ENCODE data around the gene FBXO9.

Gene FBXO9

DNA sequence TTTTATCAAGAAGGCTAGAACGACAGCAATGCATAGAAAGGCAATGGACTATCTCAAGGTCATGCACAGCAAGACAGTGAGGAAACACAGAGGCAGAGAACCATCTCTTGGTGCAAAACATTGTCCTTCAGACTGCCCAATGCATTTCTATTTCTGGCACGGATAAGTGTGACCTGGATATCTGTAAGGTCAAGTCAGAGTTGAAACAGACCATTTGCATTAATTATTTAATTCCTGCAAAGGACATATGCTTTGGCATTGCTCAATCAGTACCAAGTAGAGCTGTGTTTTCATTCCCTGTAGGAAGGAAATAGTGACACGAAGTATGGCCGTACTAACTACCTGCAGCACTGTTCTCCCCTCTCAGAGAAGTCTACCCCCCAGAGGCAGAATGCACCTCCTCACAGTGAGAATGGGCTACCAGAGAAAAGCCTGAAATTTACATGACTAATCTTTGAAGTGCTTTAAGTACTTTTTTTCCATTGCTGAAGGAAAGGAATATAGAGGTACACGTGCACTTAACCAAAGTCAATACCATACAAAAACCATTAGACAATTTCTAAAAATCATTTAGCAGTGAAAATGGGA, 38.0 kb upstream of the FBXO9 start:
- TF ChIP-seq, protein P1, sequence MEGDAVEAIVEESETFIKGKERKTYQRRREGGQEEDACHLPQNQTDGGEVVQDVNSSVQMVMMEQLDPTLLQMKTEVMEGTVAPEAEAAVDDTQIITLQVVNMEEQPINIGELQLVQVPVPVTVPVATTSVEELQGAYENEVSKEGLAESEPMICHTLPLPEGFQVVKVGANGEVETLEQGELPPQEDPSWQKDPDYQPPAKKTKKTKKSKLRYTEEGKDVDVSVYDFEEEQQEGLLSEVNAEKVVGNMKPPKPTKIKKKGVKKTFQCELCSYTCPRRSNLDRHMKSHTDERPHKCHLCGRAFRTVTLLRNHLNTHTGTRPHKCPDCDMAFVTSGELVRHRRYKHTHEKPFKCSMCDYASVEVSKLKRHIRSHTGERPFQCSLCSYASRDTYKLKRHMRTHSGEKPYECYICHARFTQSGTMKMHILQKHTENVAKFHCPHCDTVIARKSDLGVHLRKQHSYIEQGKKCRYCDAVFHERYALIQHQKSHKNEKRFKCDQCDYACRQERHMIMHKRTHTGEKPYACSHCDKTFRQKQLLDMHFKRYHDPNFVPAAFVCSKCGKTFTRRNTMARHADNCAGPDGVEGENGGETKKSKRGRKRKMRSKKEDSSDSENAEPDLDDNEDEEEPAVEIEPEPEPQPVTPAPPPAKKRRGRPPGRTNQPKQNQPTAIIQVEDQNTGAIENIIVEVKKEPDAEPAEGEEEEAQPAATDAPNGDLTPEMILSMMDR (IDR thresholded peaks at IDR 0.05; ENCODE audit: low read depth, low read length), result no peak
- in situ Hi-C loops (cut with HindIII; ENCODE audit: low sequenced_read_pairs), result no loop called here
- DNase-seq (ENCODE audit: low read depth, low spot score), result no peak

DNA sequence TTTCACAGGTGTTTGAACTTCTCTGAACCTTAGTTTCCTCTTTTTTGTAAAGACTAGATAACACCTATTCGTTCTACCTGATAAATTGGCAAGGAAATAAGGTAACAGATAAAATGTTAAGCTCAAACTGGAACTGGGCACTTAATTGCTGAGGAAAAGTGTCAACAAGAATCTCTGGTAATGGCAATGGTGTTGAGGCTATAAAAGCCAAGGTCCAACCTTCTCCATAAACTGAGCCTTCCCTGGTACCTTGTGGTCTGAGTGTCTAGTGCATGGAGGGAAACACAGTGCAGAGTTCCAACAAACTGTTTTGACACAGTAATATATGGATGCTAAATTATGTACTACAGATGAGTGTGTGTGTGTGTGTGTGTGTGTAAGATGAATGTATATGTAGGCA, 36.7 kb upstream of the FBXO9 start:
- H3K4me3 ChIP-seq (ENCODE audit: low read depth, low read length), result no peak overlapping the region
- no peak for DNase-seq (ENCODE audit: low read depth, low spot score)
- in situ Hi-C loops (cut with HindIII; ENCODE audit: low sequenced_read_pairs), result no loop called here
- TF ChIP-seq, protein P1 (IDR thresholded peaks at IDR 0.05; ENCODE audit: low read depth, low read length), result no peak

More for the DNA sequence above, 38.0 kb upstream of the FBXO9 start:
- no peak overlapping the region for H3K4me3 ChIP-seq (ENCODE audit: low read depth, low read length)

DNA sequence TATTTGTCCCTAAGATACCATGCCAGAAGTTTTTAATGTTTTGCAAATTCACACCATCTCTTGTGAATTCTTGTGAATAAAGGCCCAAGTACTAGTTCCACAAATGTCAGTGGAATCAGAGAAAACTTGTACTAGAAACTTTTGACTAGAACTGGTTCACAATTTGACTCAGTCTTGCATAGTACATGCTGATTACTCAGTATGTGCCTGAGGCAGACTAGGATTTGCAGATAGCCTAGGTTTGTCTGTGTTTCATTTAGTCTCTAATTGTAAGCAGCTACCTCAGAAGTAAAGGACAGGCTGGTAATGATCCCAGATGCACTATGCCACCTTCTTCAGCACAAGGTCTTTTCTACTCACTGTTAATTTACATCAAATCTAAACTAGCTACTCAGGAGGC, 35.9 kb upstream of the FBXO9 start:
- no peak overlapping the region for H3K4me3 ChIP-seq (ENCODE audit: low read depth, low read length)
- no peak for DNase-seq (ENCODE audit: low read depth, low spot score)
- TF ChIP-seq, protein P1 (IDR thresholded peaks at IDR 0.05; ENCODE audit: low read depth, low read length), result no peak
- in situ Hi-C loops (cut with HindIII; ENCODE audit: low sequenced_read_pairs), result no loop called here

DNA sequence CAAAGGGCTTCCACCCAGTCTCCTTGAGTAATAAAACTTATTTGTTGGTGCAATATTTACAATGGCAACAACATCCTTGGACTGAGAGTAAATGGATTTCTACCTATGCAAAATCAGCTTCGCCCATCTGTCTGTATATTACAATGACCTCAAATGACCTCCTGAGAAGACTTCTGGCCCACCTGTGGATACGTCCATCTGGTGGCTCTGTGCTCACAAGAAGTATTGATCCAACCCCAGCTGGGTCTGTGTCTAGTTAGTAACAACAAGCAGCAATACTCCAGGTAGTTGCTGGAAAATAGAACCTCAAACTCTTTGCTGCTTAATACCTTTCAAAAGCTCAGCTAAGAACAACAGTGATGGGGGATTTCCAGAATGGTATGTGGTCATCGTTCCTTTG, 35.4 kb upstream of the FBXO9 start:
- TF ChIP-seq, protein P1 (IDR thresholded peaks at IDR 0.05; ENCODE audit: low read depth, low read length), result no peak

DNA sequence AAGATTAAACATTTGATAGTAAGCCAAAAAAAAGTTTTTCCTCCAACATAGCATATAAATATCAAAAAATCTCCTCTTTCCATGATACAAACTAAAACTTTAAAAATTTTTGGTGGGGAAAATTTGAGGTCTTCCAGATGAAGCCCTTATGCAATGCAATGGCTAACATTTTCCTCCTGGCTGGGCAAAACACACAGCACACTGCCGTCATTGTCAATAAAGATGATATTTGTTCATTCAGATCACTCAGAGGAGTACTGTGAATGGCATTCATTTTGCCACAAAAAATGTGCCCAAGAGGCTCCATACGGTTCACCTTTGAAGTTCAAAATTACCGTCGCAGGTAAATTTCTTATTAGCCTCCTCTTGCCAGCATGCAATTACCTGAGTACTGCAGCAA, 33.9 kb upstream of the FBXO9 start:
- DNase-seq (ENCODE audit: low read depth, low spot score), result no peak
- in situ Hi-C loops (cut with HindIII; ENCODE audit: low sequenced_read_pairs), result no loop called here
- TF ChIP-seq, protein P1 (IDR thresholded peaks at IDR 0.05; ENCODE audit: low read depth, low read length), result no peak
- H3K4me3 ChIP-seq (ENCODE audit: low read depth, low read length), result no peak overlapping the region

More for the DNA sequence above, 35.4 kb upstream of the FBXO9 start:
- in situ Hi-C loops (cut with HindIII; ENCODE audit: low sequenced_read_pairs), result no loop called here
- H3K4me3 ChIP-seq (ENCODE audit: low read depth, low read length), result no peak overlapping the region
- no peak for DNase-seq (ENCODE audit: low read depth, low spot score)

DNA sequence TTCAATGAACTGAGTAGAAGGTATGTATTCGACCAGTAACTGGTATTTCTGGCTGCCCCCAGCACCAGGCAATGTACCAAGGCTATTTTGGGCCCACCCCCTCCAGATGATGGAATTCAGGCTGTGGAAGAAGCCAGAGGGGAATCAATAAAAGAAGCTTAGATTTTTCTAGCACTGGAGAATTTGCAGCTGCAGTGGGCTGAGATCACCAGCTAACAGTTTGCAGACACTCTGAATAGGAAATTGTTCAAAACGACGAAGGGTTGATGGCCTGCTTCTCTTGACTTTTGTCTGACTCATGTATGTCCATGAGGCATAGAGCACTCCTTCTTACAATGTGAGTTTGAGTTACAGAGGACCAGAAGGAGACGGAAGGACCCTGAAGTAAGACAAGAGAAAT, 32.4 kb upstream of the FBXO9 start:
- no peak overlapping the region for H3K4me3 ChIP-seq (ENCODE audit: low read depth, low read length)
- TF ChIP-seq, protein P1 (IDR thresholded peaks at IDR 0.05; ENCODE audit: low read depth, low read length), result no peak
- in situ Hi-C loops (cut with HindIII; ENCODE audit: low sequenced_read_pairs), result no loop called here
- DNase-seq (ENCODE audit: low read depth, low spot score), result peak; percentile 52

Data from astrocyte of the spinal cord (primary cell).